ENCODE data around the gene HMGN4.

The HMGN4 gene

DNA sequence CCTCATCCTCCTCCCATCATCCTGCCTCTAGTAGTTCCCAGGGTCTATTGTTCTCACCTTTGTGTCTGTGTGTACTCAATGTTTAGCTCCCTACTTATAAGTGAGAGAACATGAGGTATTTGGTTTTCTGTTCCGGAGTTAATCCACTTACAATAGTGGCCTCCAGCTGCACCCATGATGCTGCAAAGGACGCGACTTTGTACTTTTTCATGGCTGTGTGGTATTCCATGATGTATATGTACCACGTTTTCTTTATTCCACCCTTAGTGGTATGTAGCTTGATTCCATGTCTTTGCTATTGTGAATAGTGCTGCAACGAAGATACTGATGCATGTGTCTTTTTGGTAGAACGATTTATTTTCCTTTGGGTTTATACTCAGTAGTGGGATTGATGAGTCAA, 40.1 kb downstream of the HMGN4 start:
- DNase-seq (ENCODE audit: low read depth) = no peak

DNA sequence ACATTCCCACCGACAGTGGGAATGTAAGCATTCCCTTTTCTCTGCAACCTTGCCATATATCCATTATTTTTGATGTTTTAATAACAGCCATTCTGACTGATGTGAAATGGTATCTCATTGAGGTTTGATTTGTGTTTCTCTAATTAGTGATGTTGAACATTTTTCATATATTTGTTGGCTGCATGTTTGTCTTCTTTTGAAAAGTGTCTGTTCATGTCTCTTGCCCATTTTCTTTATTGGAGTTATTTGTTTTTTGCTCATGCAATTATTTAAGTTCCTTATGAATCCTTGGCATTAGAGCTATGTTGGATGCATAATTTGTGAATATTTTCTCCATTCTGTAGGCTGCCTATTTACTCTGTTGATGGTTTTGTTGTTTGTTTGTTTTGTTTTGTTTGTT, 40.6 kb downstream of the HMGN4 start:
- no peak for DNase-seq (ENCODE audit: low read depth)

DNA sequence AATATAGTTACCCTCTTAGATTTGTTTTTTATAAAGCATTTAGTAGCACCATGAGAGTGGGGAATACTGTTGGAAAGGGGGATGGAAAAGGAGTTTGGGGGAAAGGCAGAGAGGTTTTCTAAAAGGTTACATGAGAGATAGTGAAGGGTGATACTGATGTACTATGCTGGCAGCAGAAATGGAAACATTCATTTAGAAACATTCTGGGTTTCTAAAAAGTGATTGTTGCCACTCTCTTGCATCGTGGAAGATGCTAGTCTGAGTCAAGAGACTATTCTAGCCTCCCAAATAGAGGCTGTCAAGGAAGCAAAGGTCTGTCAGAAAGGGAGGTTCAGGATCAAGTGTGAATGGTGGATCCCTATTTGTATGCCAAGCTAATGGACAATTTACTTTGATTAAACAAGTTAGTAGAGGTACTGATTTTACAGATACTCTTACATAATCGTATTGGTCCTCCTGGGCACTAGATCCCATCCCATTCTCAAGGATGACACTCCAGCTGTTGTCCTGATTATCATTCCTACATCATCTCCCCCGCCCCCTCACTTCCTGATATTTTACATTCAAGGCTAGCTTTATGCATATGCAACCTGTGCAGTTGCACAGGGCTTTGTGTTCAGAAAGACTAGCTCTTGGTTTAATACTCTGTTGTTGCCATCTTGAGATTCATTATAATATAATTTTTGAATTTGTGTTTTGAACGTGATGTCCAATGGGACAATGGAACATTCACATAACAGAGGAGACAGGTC, 43.2 kb downstream of the HMGN4 start:
- DNase-seq (ENCODE audit: low read depth) = no peak

DNA sequence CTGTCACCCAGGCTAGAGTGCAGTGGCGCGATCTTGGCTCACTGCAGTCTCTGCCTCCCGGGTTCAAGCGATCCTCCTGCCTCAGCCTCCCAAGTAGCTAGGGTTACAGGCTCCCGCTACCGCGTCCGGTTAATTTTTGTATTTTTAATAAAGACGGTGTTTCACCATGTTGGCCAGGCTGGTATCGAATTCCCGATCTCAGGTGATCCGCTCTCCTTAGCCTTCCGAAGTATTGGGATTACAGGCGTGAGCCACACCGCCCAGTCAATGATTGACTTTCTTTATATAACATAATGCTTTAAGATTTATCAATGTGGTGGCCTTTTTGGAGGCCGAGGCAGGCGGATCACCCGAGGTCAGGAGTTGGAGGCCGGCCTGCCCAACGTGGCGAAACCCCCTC, 50.8 kb downstream of the HMGN4 start:
- no peak for DNase-seq (ENCODE audit: low read depth)

DNA sequence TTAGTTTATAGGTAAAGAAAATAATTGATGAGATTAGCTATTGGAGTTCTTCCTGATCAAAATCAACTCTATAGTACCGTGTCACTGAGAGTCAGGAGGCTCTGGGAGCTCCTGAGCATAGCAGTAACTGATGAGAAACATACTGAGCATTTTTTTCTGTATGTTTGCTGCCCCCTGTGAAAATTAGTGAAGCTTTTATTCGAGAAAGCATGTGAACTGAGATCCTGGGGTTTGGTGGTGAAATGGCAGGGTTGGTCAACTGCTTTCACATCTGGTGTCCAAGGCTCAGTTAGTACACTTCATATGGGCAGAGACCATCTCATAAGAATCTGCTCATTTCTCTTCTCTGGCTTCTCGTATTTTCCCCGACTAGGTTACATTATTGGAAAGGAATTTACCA, 54.5 kb downstream of the HMGN4 start:
- DNase-seq (ENCODE audit: low read depth) = no peak

DNA sequence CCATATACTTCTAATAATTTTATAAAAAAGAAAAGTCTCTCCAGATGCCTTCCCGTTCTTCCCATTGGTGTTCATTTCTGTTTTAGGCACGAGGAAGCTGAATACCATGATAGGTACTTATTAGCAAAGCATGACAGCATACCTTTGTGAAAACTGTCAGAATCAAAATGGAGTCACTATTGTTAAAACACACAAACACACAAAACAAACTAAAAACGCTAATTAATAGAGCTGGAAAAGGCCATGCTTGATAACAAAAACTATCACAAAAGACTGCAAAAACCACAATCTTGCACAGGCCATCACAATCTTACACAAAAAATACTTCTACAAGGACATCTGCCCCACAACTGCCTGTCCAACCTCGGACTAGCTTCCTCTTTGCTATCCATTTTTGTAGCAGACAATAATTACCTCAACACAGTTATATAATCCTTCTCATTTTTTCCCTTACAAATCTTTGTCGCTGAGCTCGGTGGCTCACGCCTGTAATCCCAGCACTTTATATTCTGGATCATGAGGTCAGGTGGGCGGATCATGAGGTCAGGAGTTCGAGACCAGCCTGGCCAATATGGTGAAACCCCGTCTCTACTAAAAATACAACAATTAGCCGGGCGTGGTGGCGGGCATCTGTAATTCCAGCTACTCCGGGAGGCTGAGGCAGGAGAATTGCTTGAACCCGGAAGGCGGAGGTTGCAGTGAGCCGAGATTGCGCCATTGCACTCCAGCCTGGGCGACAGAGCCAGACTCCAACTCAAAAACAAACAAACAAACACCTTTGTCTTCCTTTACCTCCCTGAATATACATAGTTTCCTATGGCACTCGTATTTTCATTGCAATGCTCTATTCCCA, 55.3 kb downstream of the HMGN4 start:
- DNase-seq (ENCODE audit: low read depth) = no peak

DNA sequence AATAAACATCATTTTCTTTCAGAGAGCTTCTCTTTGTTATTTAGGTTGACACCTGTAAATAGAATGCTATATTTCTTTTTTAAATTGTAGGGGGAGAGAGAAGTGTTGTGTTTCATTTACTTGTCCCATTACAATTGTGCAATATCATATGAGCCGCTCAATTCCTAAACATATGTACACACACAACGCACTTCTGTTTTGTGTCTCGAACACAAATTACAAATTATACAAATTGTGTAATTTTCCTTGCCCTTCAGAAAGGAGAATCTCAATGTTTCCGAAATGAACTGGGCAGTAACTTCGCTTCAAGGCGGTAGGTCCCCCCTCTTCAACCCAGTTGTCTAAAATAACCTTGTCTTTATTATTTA, 55.9 kb downstream of the HMGN4 start:
- DNase-seq (ENCODE audit: low read depth) = no peak

DNA sequence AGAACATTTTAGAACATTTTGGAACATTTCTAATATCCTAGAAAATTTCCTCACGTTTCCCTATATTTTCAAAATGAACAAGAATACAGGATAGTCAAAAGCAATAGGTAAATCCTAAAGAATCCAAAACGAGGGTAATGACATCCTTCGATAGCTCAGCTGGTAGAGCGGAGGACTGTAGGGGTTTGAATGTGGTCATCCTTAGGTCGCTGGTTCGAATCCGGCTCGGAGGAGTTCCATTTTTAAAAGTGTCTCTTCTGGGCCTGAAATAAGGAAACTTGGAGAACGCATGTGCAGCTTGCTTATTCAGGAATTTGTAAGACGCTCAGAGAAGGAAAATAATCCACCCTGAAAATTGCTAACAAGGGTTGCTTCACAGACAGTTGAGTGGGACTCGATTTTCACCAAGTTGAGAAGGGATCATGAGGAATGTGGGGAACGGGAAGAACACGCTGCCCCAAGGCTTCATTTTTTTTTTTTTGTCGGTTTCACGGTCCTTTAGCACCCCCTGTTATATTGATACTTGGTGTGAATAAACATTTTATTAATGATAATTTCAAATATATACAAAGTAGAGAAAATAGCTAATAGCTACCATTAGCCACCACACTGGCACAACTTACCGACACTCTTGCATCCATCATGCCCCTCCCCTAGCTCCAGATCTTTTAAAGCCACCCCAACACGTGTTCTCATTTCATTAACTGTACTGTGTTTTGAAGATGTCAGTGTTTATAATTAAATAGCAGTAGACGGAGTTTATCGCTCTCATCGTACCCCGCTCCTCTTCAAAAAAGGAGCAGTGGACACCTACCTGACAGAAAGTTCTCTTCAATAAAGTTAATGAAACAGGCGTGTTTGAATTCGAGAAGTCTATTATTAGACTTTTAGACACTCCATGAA, 56.8 kb downstream of the HMGN4 start:
- no peak for DNase-seq (ENCODE audit: low read depth)

DNA sequence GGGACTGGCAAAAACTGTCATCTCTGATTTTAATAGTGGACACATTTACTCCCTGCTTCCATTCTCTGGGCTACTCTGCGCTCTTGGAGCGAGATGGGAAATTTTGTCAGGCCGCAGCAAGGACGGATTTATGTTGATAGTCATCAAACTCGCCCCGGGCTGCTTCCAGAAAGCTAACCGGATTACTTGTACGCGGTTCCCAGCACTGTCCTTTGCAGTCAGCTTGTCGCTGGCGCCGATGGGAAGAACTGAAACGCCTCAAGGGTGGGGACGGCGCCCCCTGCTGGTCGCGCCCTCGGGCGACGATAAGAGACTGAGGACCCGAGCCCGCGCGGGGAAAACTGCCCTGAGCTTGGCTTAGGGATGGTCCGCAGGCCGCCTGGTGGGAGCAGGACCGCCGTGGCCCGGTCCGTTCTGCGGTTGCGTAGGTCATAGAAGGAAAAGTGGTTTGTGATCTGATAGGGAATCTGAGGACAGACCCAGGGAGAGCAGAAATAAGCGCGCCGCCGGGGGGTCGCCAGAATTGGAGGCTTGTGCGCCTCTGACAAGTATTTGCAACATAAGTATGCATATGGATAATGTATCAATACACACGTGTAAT, 57.6 kb downstream of the HMGN4 start:
- DNase-seq (ENCODE audit: low read depth) = peak; percentile 76

Measured in stimulated activated CD8-positive, alpha-beta memory T cell treated with anti-CD3 and anti-CD28 coated beads, Interleukin-7, amount 100 ng/mL, for 24 hours (primary cell).